ENCODE data around the gene AGAP5. TPM values are rescaled to one million over a fixed set of nuclear protein-coding genes. Genes with fewer than 3 reads are reported as not detected.

AGAP5 gene
- total and polyA plus RNA-seq, 9 of the 15 experiments (the other 6 are each of a cell fraction or from before 2014, with no cell fraction given) = 0.32 to 7.5 (median 5.3) TPM

GRCh38 chr10:73625884-73626752 is 71.8 kb downstream of the AGAP5 start (continued):
- peak; percentile 25 for TF ChIP-seq ZFP36 (IDR thresholded peaks at IDR 0.05; ENCODE audit: low read depth, low read length, partially characterized antibody)
- TF ChIP-seq SPI1 (IDR thresholded peaks at IDR 0.05; ENCODE audit: borderline replicate concordance, low read depth, low read length) = no peak
- TF ChIP-seq CREM (IDR thresholded peaks at IDR 0.05; ENCODE audit: low read depth) = no peak; the same call in 1 of the 2 replicates
- TF ChIP-seq TAF1 (IDR thresholded peaks at IDR 0.05; ENCODE audit: control insufficient read depth, extremely low read depth, insufficient read depth, low read length, severe bottlenecking) = peak; percentile 97
- TF ChIP-seq EP300 (IDR thresholded peaks at IDR 0.05; ENCODE audit: low read length) = no peak; the same call in 1 of the 2 replicates
- TF ChIP-seq CREBBP (IDR thresholded peaks at IDR 0.05; ENCODE audit: low read depth, low read length) = peak; percentile 89
- TF ChIP-seq ZNF79 (CRISPR knock-in tag; IDR thresholded peaks at IDR 0.05; ENCODE audit: low read depth) = no peak
- TF ChIP-seq PCBP1 (IDR thresholded peaks at IDR 0.05; ENCODE audit: low read depth, low read length, poor library complexity, severe bottlenecking) = no peak
- TF ChIP-seq ASH1L (IDR thresholded peaks at IDR 0.05; ENCODE audit: borderline replicate concordance, low read depth, partially characterized antibody) = no peak
- TF ChIP-seq, protein P1, sequence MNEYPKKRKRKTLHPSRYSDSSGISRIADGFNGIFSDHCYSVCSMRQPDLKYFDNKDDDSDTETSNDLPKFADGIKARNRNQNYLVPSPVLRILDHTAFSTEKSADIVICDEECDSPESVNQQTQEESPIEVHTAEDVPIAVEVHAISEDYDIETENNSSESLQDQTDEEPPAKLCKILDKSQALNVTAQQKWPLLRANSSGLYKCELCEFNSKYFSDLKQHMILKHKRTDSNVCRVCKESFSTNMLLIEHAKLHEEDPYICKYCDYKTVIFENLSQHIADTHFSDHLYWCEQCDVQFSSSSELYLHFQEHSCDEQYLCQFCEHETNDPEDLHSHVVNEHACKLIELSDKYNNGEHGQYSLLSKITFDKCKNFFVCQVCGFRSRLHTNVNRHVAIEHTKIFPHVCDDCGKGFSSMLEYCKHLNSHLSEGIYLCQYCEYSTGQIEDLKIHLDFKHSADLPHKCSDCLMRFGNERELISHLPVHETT (CRISPR knock-in tag; conservative IDR thresholded peaks at IDR 0.05 in 1 of 2, IDR thresholded peaks at IDR 0.05 in 1 of 2) = 0 out of 4 replicates have a peak, but pooled peaks of 1 of the 2 experiments have one; percentile 51
- TF ChIP-seq, protein P2, sequence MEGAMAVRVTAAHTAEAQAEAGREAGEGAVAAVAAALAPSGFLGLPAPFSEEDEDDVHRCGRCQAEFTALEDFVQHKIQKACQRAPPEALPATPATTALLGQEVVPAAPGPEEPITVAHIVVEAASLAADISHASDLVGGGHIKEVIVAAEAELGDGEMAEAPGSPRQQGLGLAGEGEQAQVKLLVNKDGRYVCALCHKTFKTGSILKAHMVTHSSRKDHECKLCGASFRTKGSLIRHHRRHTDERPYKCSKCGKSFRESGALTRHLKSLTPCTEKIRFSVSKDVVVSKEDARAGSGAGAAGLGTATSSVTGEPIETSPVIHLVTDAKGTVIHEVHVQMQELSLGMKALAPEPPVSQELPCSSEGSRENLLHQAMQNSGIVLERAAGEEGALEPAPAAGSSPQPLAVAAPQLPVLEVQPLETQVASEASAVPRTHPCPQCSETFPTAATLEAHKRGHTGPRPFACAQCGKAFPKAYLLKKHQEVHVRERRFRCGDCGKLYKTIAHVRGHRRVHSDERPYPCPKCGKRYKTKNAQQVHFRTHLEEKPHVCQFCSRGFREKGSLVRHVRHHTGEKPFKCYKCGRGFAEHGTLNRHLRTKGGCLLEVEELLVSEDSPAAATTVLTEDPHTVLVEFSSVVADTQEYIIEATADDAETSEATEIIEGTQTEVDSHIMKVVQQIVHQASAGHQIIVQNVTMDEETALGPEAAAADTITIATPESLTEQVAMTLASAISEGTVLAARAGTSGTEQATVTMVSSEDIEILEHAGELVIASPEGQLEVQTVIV (CRISPR knock-in tag; IDR thresholded peaks at IDR 0.05; ENCODE audit: borderline replicate concordance) = peak; percentile 69; the same call in 1 of the 2 replicates
- TF ChIP-seq PPARD (CRISPR knock-in tag; IDR thresholded peaks at IDR 0.05) = no peak
- 0 out of 2 replicates have a peak, but pooled peaks have one; percentile 26 for TF ChIP-seq NR4A1 (CRISPR knock-in tag; IDR thresholded peaks at IDR 0.05)
- 0 out of 2 replicates have a peak, but pooled peaks have one; percentile 48 for TF ChIP-seq NR4A1 (tag; IDR thresholded peaks at IDR 0.05)
- 0 out of 2 replicates have a peak, but pooled peaks have one; percentile 66 for TF ChIP-seq KLF13 (tag; IDR thresholded peaks at IDR 0.05; ENCODE audit: borderline replicate concordance, low read depth)
- peak; percentile 99 for TF ChIP-seq NEUROD1 (IDR thresholded peaks at IDR 0.05; ENCODE audit: borderline replicate concordance, low read depth, low read length, partially characterized antibody)
- TF ChIP-seq BCOR (IDR thresholded peaks at IDR 0.05) = no peak
- TF ChIP-seq NR2C1 (IDR thresholded peaks at IDR 0.05) = no peak
- no peak for TF ChIP-seq NR2C1 (tag; IDR thresholded peaks at IDR 0.05)
- no peak for TF ChIP-seq ZC3H11A (IDR thresholded peaks at IDR 0.05; ENCODE audit: low read depth, low read length)
- no peak for TF ChIP-seq ZNF232 (CRISPR knock-in tag; IDR thresholded peaks at IDR 0.05)
- TF ChIP-seq, protein P3, sequence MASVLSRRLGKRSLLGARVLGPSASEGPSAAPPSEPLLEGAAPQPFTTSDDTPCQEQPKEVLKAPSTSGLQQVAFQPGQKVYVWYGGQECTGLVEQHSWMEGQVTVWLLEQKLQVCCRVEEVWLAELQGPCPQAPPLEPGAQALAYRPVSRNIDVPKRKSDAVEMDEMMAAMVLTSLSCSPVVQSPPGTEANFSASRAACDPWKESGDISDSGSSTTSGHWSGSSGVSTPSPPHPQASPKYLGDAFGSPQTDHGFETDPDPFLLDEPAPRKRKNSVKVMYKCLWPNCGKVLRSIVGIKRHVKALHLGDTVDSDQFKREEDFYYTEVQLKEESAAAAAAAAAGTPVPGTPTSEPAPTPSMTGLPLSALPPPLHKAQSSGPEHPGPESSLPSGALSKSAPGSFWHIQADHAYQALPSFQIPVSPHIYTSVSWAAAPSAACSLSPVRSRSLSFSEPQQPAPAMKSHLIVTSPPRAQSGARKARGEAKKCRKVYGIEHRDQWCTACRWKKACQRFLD (CRISPR knock-in tag; IDR thresholded peaks at IDR 0.05) = peak; percentile 68; the same call in 1 of the 2 replicates
